OCI-M1 (cell line): Measurements from ENCODE around the gene DRD4.
"Not testable (repeated sequence)": the region's sequence is repeated elsewhere in the genome, so short reads cannot be mapped to it uniquely, and the experiment has no call there.

ENCODE experiments used
- DNase-seq: peaks from one replicate; lab custom pipeline; 2025; lab: John Stamatoyannopoulos, UW

Gene DRD4

DNA sequence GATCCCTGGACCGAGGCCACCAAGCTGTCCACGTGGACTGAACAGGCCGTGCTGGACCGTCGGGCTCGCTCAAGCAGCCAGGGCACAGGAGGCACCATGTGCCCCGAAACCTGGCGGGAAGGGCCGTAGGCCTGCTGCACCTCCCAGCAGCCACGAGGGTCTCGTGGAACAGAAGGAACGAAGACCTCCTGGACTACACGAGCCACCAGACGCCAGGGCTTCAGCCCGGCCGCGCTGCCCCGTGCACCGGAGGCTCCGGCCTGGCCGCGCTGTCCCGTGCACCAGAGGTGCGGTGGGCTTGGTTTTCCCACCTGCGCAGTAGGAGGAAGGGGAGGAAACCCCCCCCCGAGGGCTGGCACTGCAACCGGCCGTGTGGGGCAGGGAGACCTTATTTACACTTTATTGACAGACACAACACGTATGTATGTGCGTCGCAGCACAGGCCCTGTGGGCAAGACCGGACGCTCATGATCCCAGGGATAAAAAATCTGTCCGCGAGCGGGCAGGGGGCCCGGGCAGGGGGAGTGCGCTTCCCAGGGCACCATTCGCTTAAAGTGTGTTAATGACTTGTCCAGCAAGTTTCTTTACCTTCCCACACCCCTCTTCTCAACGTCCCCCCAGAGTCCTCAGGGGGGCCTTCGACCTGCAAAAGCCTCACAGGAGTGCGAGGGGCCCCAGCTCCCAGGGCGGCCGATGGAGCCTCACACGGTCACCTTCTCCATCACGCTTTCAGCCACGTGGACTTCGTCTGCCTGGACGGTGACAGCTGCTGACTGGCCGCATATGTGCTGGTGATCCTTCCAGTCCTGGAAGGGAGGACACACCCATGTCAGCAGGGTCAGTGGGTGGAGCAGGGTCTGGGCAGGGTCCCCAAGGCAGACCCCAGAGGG is 7.0 kb downstream of the DRD4 start:
- DNase-seq, result no peak

DNA sequence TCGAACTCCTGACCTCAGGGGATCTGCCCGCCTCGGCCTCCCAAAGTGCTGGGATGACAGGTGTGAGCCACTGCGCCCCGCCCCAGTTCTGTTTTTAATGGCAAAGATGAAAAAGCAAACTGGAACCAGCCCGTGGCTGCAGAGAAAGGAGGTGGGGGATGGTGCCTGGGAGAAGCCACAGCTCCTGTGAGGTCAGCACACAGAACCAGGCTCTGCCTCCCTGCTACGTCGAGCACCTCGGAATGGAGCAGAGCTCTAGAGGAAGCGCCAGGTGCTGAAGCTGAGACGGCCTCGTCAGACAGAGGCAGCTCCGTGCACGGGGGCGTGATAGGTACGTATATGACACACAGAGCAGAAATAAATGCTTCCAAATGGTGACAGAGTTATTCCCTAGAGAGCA is 8.5 kb downstream of the DRD4 start:
- no peak for DNase-seq

DNA sequence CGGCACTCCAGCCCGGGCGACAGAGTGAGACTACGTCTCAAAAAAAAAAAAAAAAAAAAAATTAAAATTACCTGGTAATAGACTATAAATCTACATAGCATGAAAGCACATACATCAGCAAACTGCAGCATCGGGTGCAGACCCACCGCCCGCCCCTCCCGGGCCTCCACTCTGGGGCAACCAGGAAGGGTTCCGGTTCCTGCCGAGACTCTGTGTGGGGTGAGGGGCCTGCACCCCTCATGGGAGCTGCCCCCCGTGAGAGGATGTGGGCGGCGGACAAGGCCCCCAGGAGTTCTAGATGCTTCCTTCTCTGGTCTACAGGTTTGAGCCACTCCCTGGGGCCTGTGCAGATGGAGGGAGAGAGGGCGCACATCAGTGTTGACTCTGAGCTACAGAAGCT is 9.1 kb downstream of the DRD4 start:
- DNase-seq, result no peak

DNA sequence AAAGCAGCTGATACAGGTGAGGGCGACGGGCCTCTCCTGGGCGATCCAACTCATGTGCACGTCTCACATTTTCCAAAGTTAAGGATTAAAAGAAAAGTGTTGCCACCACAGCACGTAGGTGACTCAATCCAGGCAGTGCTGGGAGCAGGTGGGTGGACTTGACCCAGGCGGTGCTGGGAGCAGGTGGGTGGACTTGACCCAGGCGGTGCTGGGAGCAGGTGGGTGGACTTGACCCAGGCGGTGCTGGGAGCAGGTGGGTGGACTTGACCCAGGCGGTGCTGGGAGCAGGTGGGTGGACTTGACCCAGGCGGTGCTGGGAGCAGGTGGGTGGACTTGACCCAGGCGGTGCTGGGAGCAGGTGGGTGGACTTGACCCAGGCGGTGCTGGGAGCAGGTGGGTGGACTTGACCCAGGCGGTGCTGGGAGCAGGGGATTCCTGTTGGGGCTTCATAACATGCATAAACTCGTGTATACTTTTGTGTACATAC is 10.6 kb downstream of the DRD4 start:
- DNase-seq, result not testable (repeated sequence)

DNA sequence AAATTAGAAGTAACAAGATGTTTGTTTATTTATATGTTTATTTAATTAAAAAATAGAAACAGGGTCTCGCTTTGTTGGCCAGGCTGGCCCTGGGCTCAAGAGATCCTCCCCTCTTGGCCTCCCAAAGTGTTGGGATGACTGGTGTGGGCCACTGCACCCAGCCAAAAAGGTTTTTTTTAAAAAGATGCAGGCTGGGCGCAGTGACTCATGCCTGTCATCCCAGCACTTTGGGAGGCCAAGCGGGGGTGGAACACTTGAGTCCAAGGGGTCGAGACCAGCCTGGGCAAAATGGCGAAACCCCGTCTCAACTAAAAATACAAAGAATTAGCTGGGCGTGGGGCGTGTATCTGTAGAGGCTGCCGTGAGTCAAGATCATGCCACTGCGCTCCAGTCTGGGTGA is 13.4 kb downstream of the DRD4 start:
- no peak for DNase-seq

DNA sequence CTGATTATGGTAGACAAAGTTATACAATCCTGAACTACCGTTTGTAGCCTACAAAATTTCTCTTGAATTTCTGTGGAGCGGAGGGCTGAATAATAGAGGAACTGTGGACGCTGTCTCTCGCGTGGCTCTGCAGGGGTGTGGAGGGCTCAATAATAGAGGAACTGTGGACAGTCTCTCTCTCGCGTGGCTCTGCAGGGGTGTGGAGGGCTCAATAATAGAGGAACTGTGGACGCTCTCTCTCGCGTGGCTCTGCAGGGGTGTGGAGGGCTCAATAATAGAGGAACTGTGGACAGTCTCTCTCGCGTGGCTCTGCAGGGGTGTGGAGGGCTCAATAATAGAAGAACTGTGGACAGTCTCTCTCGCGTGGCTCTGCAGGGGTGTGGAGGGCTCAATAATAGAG is 16.1 kb downstream of the DRD4 start:
- not testable (repeated sequence) for DNase-seq

DNA sequence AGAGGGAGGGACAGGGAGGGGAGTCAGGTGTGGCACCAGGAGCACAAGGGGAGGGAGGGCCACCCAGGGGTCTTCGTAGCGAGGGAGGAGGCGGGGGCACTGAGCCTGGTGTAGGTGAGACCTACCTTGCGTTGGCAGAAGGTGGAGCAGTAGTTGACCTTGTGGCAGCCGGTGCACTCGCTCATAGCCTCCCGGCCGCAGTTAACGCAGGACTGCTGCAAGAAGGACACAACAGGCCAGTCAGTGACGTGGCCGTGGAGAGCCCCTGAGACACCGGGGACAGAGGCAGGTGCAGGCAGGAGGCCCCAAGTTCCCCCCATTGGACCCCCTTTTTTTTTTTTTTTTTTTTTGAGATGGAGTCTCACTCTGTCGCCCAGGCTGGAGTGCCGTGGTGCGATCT is 16.8 kb downstream of the DRD4 start:
- no peak for DNase-seq

DNA sequence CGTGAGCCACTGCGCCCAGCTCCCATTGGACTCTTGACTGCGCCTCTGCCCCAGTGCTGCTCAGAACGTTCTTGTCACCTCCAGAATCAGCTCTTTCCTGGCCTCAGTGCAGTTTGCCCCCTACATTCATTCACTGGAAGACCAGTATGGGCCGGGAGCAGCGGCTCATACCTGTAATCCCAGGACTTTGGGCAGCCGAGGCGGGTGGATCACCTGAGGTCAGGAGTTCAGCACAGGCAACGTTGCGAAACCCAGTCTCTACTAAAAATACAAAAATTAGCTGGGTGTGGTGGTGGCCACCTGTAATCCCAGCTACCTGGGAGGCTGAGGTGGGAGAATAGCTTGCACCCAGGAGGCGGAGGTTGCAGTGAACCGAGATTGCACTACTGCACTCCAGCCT is 17.4 kb downstream of the DRD4 start:
- not testable (repeated sequence) for DNase-seq

DNA sequence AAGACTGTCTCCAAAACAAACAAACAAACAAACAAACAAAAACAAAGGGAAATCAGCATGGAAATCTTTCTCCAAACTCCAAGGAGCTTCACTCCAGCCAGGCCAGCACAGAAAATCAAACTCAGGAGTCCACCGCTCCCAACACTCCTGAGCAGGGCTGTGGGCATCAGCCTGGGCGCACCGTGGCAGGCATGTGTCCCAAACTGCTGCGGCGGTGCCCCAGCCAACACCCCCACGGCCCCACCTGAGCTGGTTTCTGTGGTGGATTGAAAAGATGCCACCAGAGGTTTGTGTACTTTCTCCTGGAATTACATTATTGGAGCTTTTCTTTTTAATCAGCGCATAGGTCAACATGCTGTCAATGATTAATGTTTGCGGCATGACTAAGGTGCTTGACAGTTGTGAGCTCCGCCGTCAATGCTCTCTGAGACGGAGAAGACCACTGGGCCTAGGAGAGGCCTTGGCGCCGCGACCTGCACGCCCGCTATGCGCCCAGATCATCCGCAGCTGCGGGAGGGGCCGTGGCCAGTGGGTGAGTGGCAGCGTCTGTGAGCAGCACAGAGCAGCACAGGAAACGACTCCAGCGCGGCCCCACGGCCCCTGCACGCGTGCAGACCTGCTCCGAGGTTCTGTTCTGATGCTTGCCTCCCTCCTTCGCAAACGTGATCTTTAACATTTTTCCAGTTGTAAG is 18.1 kb downstream of the DRD4 start:
- no peak for DNase-seq

DNA sequence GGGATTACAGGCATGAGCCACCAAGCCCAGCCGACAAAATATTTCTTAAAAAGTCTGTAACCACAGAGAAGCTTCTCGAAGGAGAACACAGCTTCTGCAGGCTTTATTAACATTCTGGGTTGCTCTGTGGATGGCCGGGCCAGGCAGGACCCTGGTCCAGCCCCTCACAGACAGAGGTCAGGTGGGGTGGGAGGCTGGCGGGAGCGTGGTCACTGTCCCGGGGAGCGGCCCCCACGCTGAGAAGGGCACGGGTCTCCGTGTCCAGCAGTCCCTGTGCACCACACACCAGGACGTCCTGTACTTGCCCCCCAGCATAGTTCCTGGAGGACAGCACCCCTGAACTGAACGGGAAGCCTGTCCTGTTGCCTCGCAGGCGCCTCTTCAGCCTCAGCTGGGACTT is 19.4 kb downstream of the DRD4 start:
- DNase-seq, result no peak

DNA sequence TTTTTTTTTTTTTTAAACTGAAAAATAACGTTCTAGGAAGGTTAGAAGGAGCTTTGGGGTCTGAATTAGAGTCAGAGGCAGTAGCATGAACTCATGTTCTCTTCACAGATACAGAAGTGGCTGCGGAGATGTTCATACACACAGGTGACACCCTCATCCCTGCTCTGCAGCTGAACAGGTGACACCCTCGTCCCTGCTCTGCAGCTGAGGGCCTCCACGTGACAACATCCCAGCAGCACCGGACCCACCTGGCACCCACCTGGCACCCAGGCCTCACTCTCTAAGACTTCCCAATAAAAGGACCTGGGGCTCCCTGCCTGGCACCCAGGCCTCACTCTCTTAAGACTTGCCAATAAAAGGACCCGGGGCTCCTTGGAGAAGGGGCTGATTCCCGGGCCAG is 19.8 kb downstream of the DRD4 start:
- no peak for DNase-seq

DNA sequence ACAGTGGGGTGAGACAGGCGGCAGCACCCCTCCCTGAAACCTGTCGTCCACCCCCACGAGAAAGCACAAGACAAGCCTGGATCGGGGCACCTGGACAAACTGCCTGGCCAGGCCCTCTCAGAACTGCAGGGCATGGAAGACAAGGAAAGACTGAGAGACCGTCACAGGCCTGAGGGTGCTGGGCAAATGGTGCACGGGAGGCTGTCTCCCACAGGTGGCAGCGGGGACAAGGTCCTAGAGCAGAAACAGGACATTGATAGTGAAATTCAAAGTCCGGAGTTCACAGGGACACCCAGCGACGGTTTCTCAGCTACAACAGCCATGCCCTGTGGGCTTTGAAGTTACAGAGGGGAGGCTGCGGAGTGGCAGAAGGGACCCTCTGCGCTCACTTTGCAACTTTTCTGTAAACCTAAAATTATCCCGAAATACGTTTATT is 20.6 kb downstream of the DRD4 start:
- no peak for DNase-seq

DNA sequence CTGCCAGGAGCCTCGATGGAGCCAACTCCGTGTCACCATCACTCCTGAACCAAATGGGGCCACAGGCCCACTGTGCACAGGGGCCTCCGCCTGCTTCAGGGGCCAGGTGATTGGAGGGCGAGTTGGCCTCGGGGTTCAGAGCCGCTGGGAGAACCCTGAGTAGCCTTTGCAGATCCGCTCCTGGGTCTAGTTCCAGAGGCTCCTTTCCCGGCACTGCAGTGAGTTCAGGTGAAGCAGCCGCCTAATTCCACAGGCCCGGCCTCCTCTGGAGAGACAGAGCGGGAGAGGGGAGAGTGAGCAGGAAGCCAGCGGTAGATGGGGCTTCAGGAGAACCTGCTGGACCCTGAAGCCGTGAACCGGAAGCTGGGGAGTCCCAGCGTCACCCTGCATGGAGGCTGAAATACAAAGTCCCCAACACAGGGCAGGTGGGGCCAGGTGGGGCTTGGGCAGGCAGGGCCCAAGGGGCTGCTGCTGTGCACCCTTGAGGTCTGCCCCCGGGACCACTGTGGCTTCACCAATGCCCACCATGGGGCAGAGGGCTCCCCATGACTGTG is 22.5 kb downstream of the DRD4 start:
- no peak for DNase-seq

DNA sequence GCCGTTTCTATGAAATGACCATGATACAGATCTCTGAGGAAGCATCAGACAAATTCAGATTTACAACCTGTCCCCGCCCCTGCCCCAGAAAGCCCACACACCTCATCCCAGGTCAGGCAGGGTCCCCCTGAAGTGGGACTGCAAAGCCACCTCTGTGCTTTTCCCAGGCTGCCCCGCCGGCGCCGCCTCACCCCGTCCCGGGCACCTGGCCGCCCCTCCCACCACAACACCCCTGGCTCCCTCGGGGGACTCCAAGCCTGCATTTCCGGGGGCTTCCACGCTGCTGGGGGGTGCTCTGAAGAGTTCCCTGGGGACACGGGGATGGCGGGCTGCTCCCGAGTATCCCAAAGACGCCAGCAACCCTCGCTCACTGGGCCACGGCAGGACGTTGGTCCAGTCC is 23.2 kb downstream of the DRD4 start:
- no peak for DNase-seq

DNA sequence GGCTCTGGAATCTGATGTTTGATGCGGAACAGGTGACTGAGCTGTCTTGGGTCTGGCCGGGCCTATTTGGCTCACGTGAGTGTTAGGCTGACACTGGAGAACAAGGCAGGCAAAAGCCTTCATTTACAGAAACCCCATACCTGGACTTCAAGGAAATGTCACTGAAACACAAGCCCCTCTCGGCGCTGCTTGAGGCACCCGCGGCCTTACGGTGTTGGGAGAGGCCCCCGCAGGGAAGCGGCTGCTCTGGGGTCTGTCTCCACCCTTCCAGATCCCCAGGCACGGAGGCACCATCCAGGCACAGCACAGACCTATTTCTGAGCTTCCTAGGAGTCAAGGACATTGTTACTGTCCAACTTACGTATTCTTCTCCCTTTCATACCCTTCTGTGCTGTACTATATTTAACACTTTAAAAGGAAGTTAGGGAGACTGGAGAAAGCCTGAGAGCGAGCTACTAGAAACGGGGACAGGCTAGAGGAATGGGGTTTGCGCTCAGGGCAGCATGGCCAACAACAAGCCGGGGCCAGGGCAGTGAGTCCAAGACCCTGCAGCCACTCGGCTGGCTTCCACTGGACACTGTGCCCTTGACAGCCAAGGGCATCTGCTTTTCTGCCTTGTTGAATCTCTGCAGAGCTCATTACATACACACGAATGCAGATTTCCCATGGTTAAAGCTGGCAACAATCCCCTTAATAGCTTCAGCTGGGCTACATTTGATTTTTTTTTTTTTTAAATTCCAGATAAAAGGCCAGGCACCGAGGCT is 23.8 kb downstream of the DRD4 start:
- DNase-seq, result no peak

DNA sequence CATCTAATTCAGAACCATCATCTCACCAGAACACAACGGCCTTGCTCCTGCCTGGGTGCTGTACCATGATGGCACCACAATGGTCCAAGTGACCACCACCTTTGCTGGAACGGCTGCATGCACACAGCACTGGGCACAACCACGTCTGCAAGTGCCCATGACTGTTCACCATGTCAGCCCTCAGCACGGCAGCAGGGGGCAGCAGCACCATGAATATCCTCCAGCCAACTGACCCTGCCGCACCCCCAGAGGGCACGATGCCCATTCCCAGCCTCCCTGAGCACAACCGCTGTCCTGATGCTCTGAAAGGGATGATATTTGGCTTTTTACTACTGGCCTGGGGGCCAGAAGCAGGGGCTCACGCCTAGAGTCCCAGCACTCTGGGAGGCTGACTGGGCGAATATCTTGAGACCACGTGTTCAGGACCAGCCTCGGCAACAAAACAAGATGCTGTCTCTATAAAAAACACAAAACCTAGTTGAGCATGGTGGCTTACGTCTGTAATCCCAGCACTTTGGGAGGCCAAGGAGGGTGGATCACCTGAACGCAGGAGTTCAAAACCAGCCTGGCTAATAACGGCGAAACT is 25.7 kb downstream of the DRD4 start:
- DNase-seq, result peak; percentile 17

DNA sequence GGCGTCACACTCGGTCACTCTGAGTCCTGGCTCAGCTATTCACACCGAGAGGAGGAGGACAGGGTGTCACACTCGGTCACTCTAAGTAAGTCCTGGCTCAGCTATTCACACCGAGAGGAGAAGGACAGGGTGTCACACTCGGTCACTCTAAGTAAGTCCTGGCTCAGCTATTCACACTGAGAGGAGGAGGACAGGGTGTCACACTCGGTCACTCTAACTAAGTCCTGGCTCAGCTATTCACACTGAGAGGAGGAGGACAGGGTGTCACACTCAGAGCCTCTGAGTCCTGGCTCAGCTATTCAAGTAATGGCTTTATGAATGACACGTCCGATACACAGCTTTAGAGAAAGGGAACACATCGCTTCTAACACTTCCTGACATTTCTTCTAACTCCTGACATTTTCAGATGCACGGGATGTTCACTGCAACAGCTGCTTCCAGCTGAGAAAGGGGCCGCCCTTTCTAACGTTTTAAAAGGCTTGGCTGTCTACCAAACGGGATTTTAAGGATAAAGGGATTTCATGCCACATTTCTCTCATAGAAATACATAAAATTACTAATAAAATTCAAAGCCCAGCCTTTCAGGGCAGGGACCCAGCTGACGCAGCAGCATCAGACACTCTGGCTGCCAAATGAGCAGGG is 28.1 kb downstream of the DRD4 start:
- no peak for DNase-seq

DNA sequence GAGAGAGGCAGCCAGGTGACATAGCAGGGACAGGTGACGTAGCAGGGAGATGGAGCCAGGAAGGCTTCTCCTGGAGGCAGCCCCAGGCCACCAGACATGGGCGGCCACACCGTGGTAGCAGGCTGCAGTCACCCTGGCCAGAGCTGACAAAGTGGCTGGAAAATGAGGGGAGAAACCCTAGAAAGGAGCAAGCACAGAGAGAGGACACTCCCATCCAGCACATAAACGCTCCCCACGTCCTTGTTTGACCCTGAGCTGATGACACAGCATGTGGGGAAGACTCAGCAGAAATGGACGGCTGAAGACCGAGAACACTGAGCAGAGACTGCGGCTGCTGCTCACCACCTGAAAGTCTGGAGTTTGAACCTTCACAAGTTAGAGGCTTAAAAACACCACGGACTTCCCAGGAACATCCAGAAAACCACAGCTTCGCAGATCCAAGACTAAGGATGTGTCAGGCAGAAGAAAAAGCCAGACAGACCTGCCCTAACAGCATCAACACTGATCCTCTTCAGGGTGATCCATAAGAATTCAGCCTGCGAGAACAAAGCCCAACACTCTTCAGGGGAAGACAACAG is 28.7 kb downstream of the DRD4 start:
- DNase-seq, result peak; percentile 41

DNA sequence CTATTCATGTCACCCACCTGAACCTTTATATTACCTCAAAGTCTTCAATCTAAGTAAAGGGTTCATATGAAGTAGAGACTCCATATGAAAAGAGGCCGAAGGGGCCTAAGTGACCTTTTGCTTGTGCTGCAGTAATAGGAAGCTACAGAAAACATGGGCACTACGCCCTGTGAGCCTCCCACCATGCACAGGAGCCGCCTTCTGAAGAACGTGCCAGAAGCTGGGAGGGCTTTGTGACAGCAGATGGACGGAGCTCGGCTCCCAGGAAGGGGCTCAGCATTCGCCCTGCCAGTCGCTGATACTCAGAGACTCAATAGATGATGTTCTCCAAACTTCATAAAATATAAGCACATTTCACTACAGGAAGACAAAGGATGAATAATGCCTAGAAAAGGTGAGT is 36.8 kb downstream of the DRD4 start:
- no peak for DNase-seq

DNA sequence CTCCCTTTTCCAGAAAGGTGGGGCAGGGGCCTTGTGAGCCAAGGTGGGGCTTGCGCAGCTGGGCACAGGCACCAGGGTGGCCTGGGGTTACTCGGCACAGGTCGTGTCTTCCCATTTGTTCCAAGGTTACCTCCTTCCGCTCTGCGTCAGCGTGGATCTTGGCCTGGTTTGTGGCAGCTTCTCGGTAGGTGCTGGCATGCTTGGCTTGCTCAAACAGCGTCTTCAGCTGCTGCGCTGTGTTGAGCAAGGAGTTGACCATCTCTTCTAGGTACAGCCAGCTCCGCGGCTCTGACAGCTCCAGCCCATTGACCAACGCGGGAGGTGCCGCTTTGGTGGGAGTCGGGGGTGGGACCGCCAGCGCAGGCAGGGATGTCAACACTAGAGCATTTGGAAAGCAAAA is 37.3 kb downstream of the DRD4 start:
- DNase-seq, result no peak

DNA sequence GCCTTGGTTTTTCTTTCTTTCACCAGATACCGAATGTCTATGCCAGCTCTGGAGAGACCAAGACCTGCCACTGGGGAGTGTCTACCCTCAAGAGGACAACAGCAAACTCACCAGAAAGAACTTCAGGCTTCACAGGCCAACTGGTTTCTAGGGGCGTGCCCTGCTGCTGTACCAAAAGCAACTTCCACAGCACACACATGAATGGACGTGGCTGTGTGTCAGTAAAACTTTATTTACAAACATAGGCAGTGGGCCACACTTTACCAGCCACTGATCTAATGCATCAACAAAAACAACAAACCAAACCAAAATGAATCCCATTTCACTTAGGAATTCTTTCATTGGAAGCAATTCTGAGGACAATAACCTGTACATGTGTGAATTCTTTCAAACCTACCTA is 41.2 kb downstream of the DRD4 start:
- DNase-seq, result no peak
